GM18519 (cell line): Measurements from ENCODE around the gene SLC2A9.

Experiments
- ATAC-seq: cut with Tn5 transposase; IDR thresholded peaks from one replicate; pipeline ENCODE4 v1.9.1; 2021; ENCODE audit warnings: mild to moderate bottlenecking, moderate library complexity; ENCODE audit not compliant: unreplicated experiment, low FRiP score

Gene SLC2A9

GRCh38 chr4:9899306-9900055, 121.8 kb downstream of the SLC2A9 start:
- ATAC-seq = no peak

- ATAC-seq = no peak
Observed at GRCh38 chr4:9898596-9899305, 122.5 kb downstream of the SLC2A9 start.

- no peak for ATAC-seq
Observed at GRCh38 chr4:9895333-9895705, 126.0 kb downstream of the SLC2A9 start.

- no peak for ATAC-seq
Observed at GRCh38 chr4:9894644-9895332, 126.5 kb downstream of the SLC2A9 start.

- no peak for ATAC-seq
Observed at GRCh38 chr4:9893329-9894108, 127.8 kb downstream of the SLC2A9 start.

GRCh38 chr4:9891740-9892139, 129.6 kb downstream of the SLC2A9 start:
- ATAC-seq = no peak

GRCh38 chr4:9891056-9891455, 130.2 kb downstream of the SLC2A9 start:
- no peak for ATAC-seq

GRCh38 chr4:9889306-9889705, 132.0 kb downstream of the SLC2A9 start:
- no peak for ATAC-seq

GRCh38 chr4:9885958-9886357, 135.3 kb downstream of the SLC2A9 start:
- ATAC-seq = no peak

GRCh38 chr4:9880406-9881197, 140.7 kb downstream of the SLC2A9 start:
- no peak for ATAC-seq

GRCh38 chr4:9877123-9877522, 144.2 kb downstream of the SLC2A9 start:
- ATAC-seq = no peak

- no peak for ATAC-seq
Observed at GRCh38 chr4:9875516-9875915, 145.8 kb downstream of the SLC2A9 start.

GRCh38 chr4:9874385-9874784, 146.9 kb downstream of the SLC2A9 start:
- no peak for ATAC-seq

GRCh38 chr4:9870165-9870790, 151.0 kb downstream of the SLC2A9 start:
- no peak for ATAC-seq

- no peak for ATAC-seq
Observed at GRCh38 chr4:9867751-9868425, 153.4 kb downstream of the SLC2A9 start.

- ATAC-seq = no peak
Observed at GRCh38 chr4:9866931-9867330, 154.4 kb downstream of the SLC2A9 start.

GRCh38 chr4:9861561-9861960, 159.7 kb downstream of the SLC2A9 start:
- ATAC-seq = no peak

- no peak for ATAC-seq
Observed at GRCh38 chr4:9859810-9860209, 161.5 kb downstream of the SLC2A9 start.

- no peak for ATAC-seq
Observed at GRCh38 chr4:9849538-9849920, 171.8 kb downstream of the SLC2A9 start.
